NCI-H128 (cell line): ENCODE results near the gene SLC46A2.

Experiments
- DNase-seq: peaks from one replicate; lab custom pipeline; 2025; ENCODE audit not compliant: unreplicated experiment; lab: John Stamatoyannopoulos, UW

The SLC46A2 gene

GRCh38 chr9:112890106-112891081 is at the start of gene SLC46A2:
SLC46A2 (minus strand) TSS chr9:112890876; CDS start chr9:112890681, 195 bp downstream.
- DNase-seq: no peak

GRCh38 chr9:112939418-112939817 is 48.7 kb upstream of the SLC46A2 start:
- no peak for DNase-seq

GRCh38 chr9:112933696-112934095 is 43.0 kb upstream of the SLC46A2 start:
- DNase-seq: no peak

- DNase-seq: peak; percentile 16
These were observed 34.5 kb upstream of the SLC46A2 start for GRCh38 chr9:112925058-112925641.

- DNase-seq: no peak
These were observed 30.9 kb upstream of the SLC46A2 start for GRCh38 chr9:112921549-112921948.

- no peak for DNase-seq
These were observed 27.3 kb upstream of the SLC46A2 start for GRCh38 chr9:112917987-112918362.

- DNase-seq: no peak
These were observed 26.6 kb upstream of the SLC46A2 start for GRCh38 chr9:112917047-112917986.

- no peak for DNase-seq
These were observed 23.8 kb upstream of the SLC46A2 start for GRCh38 chr9:112914524-112914923.

GRCh38 chr9:112913326-112913725 is 22.6 kb upstream of the SLC46A2 start:
- no peak for DNase-seq

GRCh38 chr9:112912636-112913035 is 22.0 kb upstream of the SLC46A2 start:
- DNase-seq: no peak

GRCh38 chr9:112911736-112912135 is 21.1 kb upstream of the SLC46A2 start:
- no peak for DNase-seq

GRCh38 chr9:112905084-112905483 is 14.4 kb upstream of the SLC46A2 start:
- DNase-seq: no peak

- no peak for DNase-seq
These were observed 10.2 kb upstream of the SLC46A2 start for GRCh38 chr9:112900901-112901300.

- DNase-seq: no peak
These were observed 9.8 kb upstream of the SLC46A2 start for GRCh38 chr9:112900488-112900887.

GRCh38 chr9:112898872-112899311 is 8.2 kb upstream of the SLC46A2 start:
- DNase-seq: no peak

- no peak for DNase-seq
These were observed 5.5 kb upstream of the SLC46A2 start for GRCh38 chr9:112896131-112896530.

GRCh38 chr9:112894699-112895098 is 4.0 kb upstream of the SLC46A2 start:
- no peak for DNase-seq

GRCh38 chr9:112894041-112894440 is 3.4 kb upstream of the SLC46A2 start:
- DNase-seq: no peak

GRCh38 chr9:112892981-112893380 is 2.3 kb upstream of the SLC46A2 start:
- DNase-seq: no peak

- no peak for DNase-seq
These were observed 845 bp upstream of the SLC46A2 start for GRCh38 chr9:112891521-112891920.

GRCh38 chr9:112887381-112887780 is 3.3 kb downstream of the SLC46A2 start:
- DNase-seq: no peak
